HG02623 (cell line): ENCODE data around the gene PAK1IP1.
"Not testable (repeated sequence)": the region's sequence is repeated elsewhere in the genome, so short reads cannot be mapped to it uniquely, and the experiment has no call there.

Experiments
- ATAC-seq: cut with Tn5 transposase; IDR thresholded peaks from one replicate; pipeline ENCODE4 v1.9.1; 2021; ENCODE audit warnings: moderate library complexity; ENCODE audit not compliant: unreplicated experiment

Gene PAK1IP1

GRCh38 chr6:10694302-10695085, at the start of gene PAK1IP1, which contains the start of gene C6orf52:
TSS of gene PAK1IP1 (plus strand) at chr6:10694972. CDS start at chr6:10694986, 14 bp downstream.
TSS of gene C6orf52 (minus strand) at chr6:10694616. CDS start at chr6:10687550, 7,066 bp downstream.
- ATAC-seq, result peak; percentile 98

GRCh38 chr6:10655508-10656055, 39.2 kb upstream of the PAK1IP1 start:
- no peak for ATAC-seq

- no peak for ATAC-seq
These were observed 35.7 kb upstream of the PAK1IP1 start for GRCh38 chr6:10658910-10659698.

- no peak for ATAC-seq
These were observed 34.9 kb upstream of the PAK1IP1 start for GRCh38 chr6:10659699-10660348.

GRCh38 chr6:10660431-10661191, 34.2 kb upstream of the PAK1IP1 start:
- ATAC-seq, result not testable (repeated sequence)

GRCh38 chr6:10662207-10662606, 32.6 kb upstream of the PAK1IP1 start:
- ATAC-seq, result no peak

GRCh38 chr6:10662742-10663141, 32.0 kb upstream of the PAK1IP1 start:
- ATAC-seq, result no peak

GRCh38 chr6:10665595-10665994, 29.2 kb upstream of the PAK1IP1 start:
- not testable (repeated sequence) for ATAC-seq

GRCh38 chr6:10668126-10668917, 26.4 kb upstream of the PAK1IP1 start:
- ATAC-seq, result no peak

- ATAC-seq, result no peak
These were observed 18.4 kb upstream of the PAK1IP1 start for GRCh38 chr6:10676403-10676802.

- ATAC-seq, result no peak
These were observed 16.3 kb upstream of the PAK1IP1 start for GRCh38 chr6:10678456-10678855.

- no peak for ATAC-seq
These were observed 13.0 kb upstream of the PAK1IP1 start for GRCh38 chr6:10681795-10682194.

- ATAC-seq, result no peak
These were observed 12.3 kb upstream of the PAK1IP1 start for GRCh38 chr6:10682355-10682988.

GRCh38 chr6:10684618-10685017, 10.2 kb upstream of the PAK1IP1 start:
- no peak for ATAC-seq

GRCh38 chr6:10685092-10685915, 9.5 kb upstream of the PAK1IP1 start:
- ATAC-seq, result no peak

- ATAC-seq, result no peak
These were observed 7.9 kb upstream of the PAK1IP1 start for GRCh38 chr6:10686901-10687300.

- ATAC-seq, result no peak
These were observed 7.2 kb upstream of the PAK1IP1 start for GRCh38 chr6:10687582-10687981.
